ENCODE data around the gene CD70.
"Not testable (repeated sequence)": the region's sequence is repeated elsewhere in the genome, so short reads cannot be mapped to it uniquely, and the experiment has no call there.

The CD70 gene

GRCh38 chr19:6590827-6591319, at the start of gene CD70:
TSS of gene CD70 (minus strand) at chr19:6591150. CDS start at chr19:6591002, 148 bp downstream.
- peak; percentile 59 for DNase-seq (ENCODE audit: low spot score)

GRCh38 chr19:6640333-6640732, 49.4 kb upstream of the CD70 start:
- not testable (repeated sequence) for DNase-seq (ENCODE audit: low spot score)

DNA sequence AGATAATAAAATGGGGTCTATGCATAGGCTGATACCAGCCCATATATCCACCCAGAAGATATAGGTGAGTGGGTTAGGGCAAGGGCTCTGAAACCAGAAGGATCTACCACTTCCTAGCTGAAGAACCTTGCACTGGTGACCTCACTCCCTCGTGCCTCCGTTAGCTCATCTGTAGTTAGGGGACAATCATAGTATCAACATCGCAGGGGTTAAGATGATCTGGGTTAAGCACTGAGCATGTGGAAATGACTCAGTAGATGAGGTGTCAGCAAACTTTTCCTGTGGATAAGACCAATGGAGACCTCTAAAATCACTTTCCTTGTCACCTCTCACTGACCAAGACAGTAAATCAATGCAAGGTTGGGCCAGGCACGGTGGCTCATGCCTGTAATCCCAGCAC, 48.5 kb upstream of the CD70 start:
- DNase-seq (ENCODE audit: low spot score): no peak

DNA sequence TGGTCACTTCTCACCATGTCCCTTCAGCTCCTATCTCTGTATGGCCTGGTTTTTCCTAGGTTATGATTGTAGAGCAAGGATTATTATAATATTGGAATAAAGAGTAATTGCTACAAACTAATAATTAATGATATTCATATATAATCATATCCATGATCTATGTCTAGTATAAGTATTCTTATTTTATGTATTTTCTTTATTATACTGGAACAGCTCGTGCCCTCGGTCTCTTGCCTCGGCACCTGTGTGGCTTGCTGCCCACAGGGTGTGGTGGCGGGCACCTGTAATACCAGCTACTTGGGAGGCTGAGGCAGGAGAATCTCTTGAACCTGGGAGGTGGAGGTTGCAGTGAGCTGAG, 42.5 kb upstream of the CD70 start:
- DNase-seq (ENCODE audit: low spot score): not testable (repeated sequence)

- peak; percentile 76 for DNase-seq (ENCODE audit: low spot score)
These were observed 42.0 kb upstream of the CD70 start for GRCh38 chr19:6632747-6633455.

- DNase-seq (ENCODE audit: low spot score): peak; percentile 81
These were observed 41.2 kb upstream of the CD70 start for GRCh38 chr19:6632002-6632621.

DNA sequence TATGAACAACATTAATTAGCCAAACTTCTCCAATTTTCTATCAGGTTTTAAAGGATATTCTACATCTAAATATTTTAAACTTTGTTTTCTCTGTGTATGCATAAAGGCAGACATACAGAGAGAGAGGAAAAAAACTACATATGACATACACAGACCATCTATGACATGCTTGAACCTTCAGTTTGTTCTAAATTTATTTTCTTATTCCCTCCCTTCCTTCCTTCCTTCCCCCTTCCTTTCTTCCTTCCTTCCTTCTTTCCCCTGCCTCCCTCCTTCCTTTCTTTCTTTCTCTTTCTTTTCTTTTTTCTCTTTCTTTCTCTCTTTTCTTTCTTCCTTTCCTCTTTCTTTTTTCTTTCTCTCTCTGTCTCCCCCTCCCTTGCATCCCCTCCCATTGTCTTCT, 35.8 kb upstream of the CD70 start:
- no peak for DNase-seq (ENCODE audit: low spot score)

GRCh38 chr19:6617374-6617773, 26.4 kb upstream of the CD70 start:
- no peak for DNase-seq (ENCODE audit: low spot score)

- no peak for DNase-seq (ENCODE audit: low spot score)
These were observed 25.1 kb upstream of the CD70 start for GRCh38 chr19:6616011-6616410.

DNA sequence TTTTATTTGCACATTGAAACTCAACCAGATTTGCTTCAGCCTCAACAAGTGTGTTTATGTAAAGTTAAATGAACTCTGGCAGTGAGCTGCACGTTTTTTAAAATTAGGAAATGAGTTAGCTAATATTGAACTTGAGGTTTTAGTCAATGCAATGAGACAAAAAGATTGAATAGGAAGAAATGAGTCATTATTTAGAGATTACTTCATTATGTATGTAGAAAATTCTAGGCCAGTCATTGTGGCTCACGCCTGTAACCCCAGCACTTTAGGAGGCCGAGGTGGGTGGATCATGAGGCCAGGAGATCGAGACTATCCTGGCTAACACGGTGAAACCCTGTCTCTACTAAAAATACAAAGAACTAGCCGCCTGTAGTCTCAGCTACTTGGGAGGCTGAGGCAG, 22.8 kb upstream of the CD70 start:
- no peak for DNase-seq (ENCODE audit: low spot score)

DNA sequence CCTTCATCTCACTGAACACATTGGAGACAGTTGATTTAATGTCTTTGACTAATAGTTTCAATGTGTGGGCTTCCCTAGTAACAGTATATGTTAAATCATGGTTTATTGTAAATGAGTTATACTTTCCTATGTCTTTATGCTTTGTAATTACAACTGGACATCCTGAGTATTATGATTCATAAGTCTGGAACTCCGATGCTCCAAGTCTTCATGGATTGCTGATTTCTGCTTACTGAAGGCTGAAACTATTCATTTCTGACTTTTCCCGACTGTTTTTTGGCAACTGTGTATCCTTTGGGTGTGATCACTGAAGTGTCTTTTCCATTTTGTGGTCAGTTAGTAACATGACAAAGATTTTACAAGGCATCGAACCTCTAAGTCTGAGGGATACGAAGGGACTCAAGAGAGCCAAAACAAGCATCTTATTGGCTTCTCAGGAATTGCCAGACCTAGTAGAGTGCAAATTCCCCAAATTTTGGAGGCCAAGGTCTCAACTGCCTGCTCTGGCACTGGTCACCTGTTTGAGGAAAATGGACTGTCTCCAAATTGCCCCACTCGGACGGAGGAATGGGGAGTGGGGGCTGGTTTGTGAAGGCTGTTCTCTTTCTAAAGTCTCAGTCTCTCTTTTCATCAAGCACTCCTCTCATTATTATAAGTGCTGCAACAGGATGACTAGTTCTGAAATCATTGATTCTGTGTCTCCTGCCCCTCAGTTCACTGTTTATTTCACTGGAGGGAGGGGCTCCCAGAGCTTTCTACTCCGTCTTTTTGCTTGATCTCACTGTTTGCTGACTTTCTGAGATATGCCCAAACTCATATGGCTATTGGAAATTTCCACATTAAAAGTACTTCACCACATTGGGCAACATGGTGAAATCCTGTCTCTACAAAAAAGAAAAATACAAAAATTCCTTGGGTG, 20.2 kb upstream of the CD70 start:
- no peak for DNase-seq (ENCODE audit: low spot score)

DNA sequence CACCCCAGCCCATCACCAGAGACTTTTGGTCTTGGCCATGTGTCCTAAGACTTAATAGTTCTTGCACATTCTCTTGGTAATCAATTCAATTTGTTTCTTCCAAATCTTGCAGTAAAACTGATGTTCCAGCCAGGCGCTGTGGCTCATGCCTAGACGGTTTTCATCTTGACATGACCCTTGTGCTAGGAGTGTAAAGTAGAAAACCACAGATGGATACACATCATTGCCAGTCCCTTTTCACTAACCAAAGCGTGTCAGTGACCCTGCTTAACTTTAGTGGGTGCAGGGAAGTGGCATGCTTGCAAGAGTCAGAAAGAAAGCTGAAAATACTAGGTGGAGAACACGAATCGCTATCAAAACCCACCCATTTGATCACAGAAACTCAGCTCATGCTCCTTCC, 18.0 kb upstream of the CD70 start:
- no peak for DNase-seq (ENCODE audit: low spot score)

DNA sequence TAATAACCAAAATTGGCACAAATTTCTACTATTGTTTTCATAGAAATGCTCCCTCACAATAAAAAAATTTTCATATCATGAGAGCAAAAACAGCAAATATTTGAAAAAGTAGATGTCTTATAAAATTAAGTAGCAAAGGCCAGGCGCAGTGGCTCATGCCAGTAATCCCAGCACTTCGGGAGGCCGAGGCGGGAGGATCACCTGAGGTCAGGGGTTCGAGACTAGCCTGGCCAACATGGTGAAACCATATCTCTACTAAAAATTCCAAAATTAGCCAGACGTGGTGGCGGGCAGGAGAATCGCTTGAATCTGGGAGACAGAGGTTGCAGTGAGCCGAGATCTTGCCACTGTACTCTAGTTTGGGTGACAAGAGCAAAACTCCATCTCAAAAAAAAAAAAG, 17.2 kb upstream of the CD70 start:
- not testable (repeated sequence) for DNase-seq (ENCODE audit: low spot score)

- not testable (repeated sequence) for DNase-seq (ENCODE audit: low spot score)
These were observed 15.5 kb upstream of the CD70 start for GRCh38 chr19:6606276-6607070.

GRCh38 chr19:6604906-6605305, 14.0 kb upstream of the CD70 start:
- no peak for DNase-seq (ENCODE audit: low spot score)

- no peak for DNase-seq (ENCODE audit: low spot score)
These were observed 11.8 kb upstream of the CD70 start for GRCh38 chr19:6602729-6603114.

DNA sequence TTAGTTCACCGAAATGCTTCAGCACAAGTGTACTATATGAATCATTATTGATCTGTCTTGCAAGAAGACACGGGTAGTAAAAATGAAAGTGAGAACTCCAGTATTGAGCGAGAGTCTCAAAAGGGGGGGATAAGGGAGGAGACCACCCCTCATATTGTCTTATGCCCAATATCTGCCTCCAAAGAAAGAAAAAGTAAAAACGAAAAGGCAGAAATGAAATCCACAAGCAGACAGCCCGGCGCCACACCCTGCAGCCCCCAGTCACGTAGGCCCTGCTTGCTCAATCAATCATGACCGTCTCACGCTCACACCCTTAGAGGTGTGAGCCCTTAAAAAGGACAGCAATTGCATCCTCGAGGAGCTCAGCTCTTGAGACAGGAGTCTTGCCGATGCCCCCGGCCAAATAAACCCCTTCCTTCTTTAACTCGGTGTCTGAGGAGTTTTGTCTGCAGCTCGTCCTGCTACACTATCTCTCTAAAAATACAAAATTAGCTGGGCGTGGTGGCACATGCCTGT, 10.6 kb upstream of the CD70 start:
- DNase-seq (ENCODE audit: low spot score): not testable (repeated sequence)

DNA sequence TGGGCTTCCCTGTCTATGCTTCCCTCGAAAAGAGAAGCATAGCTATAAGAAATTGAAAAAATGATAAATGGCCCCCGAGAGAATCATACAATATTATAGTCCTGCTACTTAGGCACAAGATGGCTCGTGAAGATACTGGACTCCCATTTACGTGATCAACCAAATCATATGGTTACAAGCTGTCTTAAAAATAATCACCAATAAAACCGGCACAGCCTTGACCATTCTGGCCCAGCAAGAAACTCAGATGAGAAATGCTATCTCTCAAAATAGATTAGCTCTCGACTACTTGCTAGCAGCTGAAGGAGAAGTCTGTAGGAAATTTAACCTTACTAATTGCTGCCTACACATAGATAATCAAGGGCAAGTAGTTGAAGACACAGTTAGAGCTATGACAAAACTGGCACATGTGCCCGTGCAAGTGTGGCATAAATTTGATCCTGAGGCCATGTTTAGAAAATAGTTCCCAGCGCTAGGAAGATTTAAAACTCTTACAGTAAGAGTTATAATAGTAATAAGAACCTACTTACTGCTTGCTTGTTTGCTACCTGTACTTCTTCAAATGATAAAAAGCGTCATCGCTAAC, 10.1 kb upstream of the CD70 start:
- DNase-seq (ENCODE audit: low spot score): not testable (repeated sequence)

- DNase-seq (ENCODE audit: low spot score): no peak
These were observed 9.0 kb upstream of the CD70 start for GRCh38 chr19:6599866-6600454.

DNA sequence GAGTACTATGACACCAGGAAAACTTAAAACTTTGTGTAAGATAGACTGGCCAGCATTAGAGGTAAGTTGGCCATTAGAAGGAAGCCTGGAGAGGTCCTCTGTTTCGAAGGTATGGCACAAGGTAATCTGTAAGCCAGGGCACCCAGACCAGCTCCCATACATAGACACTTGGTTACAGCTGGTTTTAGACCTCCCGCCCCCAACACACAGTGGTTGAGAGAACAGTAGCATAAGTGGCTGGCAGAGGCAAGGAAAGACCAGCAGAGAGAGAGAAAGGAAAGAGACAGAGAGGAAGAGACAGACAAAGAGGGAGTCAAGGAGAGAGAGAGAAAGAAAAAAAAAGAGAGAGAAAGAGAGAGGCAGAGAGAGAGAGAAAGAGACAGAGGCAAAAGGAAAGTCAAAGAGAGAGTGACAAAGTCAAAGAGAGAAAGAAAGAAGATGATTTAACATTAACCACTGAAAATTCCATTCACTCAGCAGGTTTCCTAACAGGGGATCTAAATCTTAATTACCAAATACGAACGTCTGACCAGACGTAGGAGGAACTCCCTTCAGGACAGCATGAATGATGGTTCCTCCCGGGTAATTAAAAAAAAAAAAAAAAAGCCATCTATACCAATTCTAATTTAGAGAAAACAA, 7.4 kb upstream of the CD70 start:
- DNase-seq (ENCODE audit: low spot score): not testable (repeated sequence)
